HG02870 (cell line): ENCODE data around the gene NME7.
A peak's percentile ranks its signal among the peaks of the same experiment; 100 is the strongest.

ENCODE experiments used
- ATAC-seq: cut with Tn5 transposase; IDR thresholded peaks from one replicate; pipeline ENCODE4 v1.9.1; 2021; ENCODE audit warnings: mild to moderate bottlenecking, moderate library complexity; ENCODE audit not compliant: unreplicated experiment

Gene NME7

GRCh38 chr1:169091480-169091941 is 276.1 kb downstream of the NME7 start:
- ATAC-seq = peak; percentile 79

- peak; percentile 54 for ATAC-seq
Observed at GRCh38 chr1:169090900-169091311, 276.7 kb downstream of the NME7 start.

DNA sequence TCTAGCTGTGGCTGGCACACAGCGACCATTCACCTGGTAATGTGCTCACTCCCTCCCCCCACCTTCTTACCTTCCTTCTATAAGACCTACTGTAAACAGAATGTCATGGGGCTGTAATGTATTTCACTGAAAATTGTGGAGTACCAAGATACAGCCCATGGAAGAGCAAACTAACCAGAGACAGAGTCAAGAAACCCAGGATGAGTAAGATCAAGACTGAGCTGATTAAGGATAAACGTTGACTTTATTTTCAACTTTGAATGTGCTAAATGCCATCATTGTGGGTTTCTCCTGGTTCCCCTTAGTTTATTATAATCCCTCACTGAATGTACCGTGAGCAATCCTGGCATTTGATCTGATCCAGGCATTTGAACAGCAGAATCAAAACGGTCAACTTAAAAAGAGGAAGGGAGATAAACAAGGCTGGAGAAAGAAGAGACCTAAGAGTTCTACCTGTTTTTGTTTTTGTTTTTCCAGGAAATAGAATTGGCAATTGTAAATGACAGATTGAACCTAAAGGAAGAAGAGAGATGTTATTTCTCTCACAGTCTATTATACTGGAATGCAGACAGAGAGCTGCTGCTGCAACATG is 277.2 kb downstream of the NME7 start:
- no peak for ATAC-seq

DNA sequence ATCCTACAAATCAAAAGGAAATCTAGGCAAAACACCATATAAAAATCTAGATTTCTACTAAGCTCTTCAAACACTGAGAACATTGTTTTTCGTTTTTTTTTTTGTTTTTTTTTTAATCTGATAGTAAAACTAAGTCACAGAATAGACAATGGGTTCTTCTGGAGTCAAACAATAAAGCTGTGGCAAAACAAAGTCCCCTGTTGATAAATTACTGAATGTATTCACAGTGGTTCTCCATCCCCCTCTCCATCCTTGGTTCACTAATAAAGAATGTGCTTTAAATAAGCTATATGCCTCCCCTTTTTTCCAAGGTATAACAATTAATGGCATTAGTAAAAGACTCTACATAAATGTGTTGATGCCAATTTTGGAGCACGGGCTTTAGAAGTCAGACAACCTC is 277.8 kb downstream of the NME7 start:
- ATAC-seq = no peak

- ATAC-seq = no peak
Observed at GRCh38 chr1:169087876-169088275, 279.7 kb downstream of the NME7 start.

- no peak for ATAC-seq
Observed at GRCh38 chr1:169086603-169087455, 280.8 kb downstream of the NME7 start.

- no peak for ATAC-seq
Observed at GRCh38 chr1:169085911-169086310, 281.7 kb downstream of the NME7 start.
